Activated CD4-positive, alpha-beta T cell treated with anti-CD3 and anti-CD28 coated beads, Interleukin-2, Interleukin-6, amounts not matched to agents 100 ng/mL and 50 ng/mL, durations not matched to agents 16 hours and 8 hours (primary cell): ENCODE data around the gene RETSAT.

Experiments
- DNase-seq: peaks from one replicate; pipeline ENCODE4 v3.0.0-alpha.2; 2020

The RETSAT gene

DNA sequence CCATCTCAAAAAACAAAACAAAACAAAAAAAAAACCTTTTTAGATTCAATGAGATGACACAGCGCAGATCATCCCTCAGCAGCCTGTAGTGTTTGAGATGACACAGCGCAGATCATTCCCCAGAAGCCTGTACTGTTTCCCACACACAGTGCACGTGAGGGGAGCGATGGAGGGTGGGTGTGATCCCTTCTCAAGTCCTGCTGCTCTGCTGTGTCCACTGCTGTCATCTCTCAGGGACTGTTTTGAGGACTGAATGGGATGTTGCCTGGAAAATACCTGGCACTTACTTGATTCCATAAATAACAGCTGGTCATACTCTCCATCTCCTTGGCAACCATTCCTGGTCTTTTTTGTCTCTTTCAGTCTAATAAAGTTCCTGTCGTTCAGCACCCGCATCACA is 52.2 kb downstream of the RETSAT start:
- DNase-seq: no peak
